ENCODE data around the gene PARP15. TPM values are rescaled to one million over a fixed set of nuclear protein-coding genes. Genes with fewer than 3 reads are reported as not detected.
A peak's percentile ranks its signal among the peaks of the same experiment; 100 is the strongest.
"Not testable (repeated sequence)": the region's sequence is repeated elsewhere in the genome, so short reads cannot be mapped to it uniquely, and the experiment has no call there.

PARP15 gene
- total RNA-seq, 1 experiment from 2014 or later, result 0.12 TPM

DNA sequence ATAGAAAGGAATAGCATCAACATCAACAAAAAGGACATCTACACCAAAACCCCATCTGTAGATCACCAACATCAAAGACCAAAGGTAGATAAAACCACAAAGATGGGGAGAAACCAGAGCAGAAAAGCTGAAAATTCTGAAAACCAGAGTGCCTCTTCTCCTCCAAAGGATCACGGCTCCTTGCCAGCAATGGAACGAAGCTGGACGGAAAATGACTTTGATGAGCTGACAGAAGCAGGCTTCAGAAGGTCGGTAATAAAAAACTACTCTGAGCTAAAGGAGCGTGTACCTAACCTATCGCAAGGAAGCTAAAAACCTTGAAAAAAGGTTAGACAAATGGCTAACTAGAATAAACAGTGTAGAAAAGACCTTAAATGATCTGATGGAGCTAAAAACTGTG is 74.5 kb downstream of the PARP15 start:
- BruUV-seq (replicated peaks); intact Hi-C loops (cut with micrococcal nuclease); RAD21 ChIA-PET (ENCODE audit: low non-redundant PET in 1 of 2, low total read pairs in 2 of 2, uncharacterized antibody in 2 of 2, unreplicated experiment in 2 of 2): not testable (repeated sequence)

DNA sequence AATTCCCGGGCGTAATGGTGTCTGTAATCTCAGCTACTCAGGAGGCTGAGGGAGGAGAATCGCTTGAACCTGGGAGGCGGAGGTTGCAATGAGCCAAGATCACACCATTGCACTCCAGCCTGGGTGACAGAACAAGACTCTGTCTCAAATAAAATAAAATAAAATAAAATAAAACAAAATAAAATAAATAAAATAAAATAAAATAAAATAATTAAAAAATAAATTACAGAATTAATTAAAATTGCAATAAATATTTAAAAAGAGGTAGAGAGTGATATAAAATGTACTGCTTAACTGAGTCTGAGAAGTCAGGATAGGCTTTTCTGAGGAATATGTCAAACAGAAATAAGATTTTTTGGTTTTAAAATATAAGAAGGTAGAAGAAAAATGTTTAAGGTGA is 80.9 kb downstream of the PARP15 start:
- H3K36me3 ChIP-seq (ENCODE audit: control insufficient read depth in 1 of 2, insufficient read depth in 2 of 2, low read length in 2 of 2); H4K20me1 ChIP-seq (ENCODE audit: insufficient read depth); POLR2A ChIA-PET; CTCF ChIA-PET; DNase-seq (ENCODE audit: low read depth, low spot score); H3K4me1 ChIP-seq (ENCODE audit: control insufficient read depth in 1 of 2, insufficient read depth in 2 of 2, low read length in 2 of 2); RAD21 ChIA-PET (ENCODE audit: low non-redundant PET in 1 of 2, low total read pairs in 2 of 2, uncharacterized antibody in 2 of 2, unreplicated experiment in 2 of 2); H3K9me3 ChIP-seq (ENCODE audit: control insufficient read depth in 1 of 2, insufficient read depth in 1 of 2, low read depth in 1 of 2, low read length in 2 of 2); intact Hi-C loops (cut with micrococcal nuclease); H3K4me3 ChIP-seq (replicated peaks in 1 of 2; ENCODE audit: low read depth in 1 of 2, low read length in 2 of 2); H3K27ac ChIP-seq (ENCODE audit: low read depth, low read length); H3K27me3 ChIP-seq (ENCODE audit: insufficient read depth, low read length); H3K79me2 ChIP-seq (ENCODE audit: insufficient read depth, low read length); ATAC-seq; BruUV-seq (replicated peaks); H3K4me2 ChIP-seq (ENCODE audit: low read length); H3K9ac ChIP-seq (ENCODE audit: low read length); H3K9me2 ChIP-seq (ENCODE audit: insufficient read depth): not testable (repeated sequence)
- H2AFZ ChIP-seq (ENCODE audit: low read depth, low read length, poor library complexity, severe bottlenecking), result peak overlapping the region; percentile 51

More for the DNA sequence above, 74.5 kb downstream of the PARP15 start:
- H3K4me2 ChIP-seq (ENCODE audit: low read length); H3K9ac ChIP-seq (ENCODE audit: low read length); H3K9me3 ChIP-seq (ENCODE audit: control insufficient read depth in 1 of 2, insufficient read depth in 1 of 2, low read depth in 1 of 2, low read length in 2 of 2); CTCF ChIA-PET; DNase-seq (ENCODE audit: low read depth, low spot score); H2AFZ ChIP-seq (ENCODE audit: low read depth, low read length, poor library complexity, severe bottlenecking); H3K4me3 ChIP-seq (replicated peaks in 1 of 2; ENCODE audit: low read depth in 1 of 2, low read length in 2 of 2); H3K79me2 ChIP-seq (ENCODE audit: insufficient read depth, low read length); POLR2A ChIA-PET; ATAC-seq; H3K27me3 ChIP-seq (ENCODE audit: insufficient read depth, low read length); H3K4me1 ChIP-seq (ENCODE audit: control insufficient read depth in 1 of 2, insufficient read depth in 2 of 2, low read length in 2 of 2); H3K27ac ChIP-seq (ENCODE audit: low read depth, low read length); H3K9me2 ChIP-seq (ENCODE audit: insufficient read depth); H3K36me3 ChIP-seq (ENCODE audit: control insufficient read depth in 1 of 2, insufficient read depth in 2 of 2, low read length in 2 of 2); H4K20me1 ChIP-seq (ENCODE audit: insufficient read depth): not testable (repeated sequence)

DNA sequence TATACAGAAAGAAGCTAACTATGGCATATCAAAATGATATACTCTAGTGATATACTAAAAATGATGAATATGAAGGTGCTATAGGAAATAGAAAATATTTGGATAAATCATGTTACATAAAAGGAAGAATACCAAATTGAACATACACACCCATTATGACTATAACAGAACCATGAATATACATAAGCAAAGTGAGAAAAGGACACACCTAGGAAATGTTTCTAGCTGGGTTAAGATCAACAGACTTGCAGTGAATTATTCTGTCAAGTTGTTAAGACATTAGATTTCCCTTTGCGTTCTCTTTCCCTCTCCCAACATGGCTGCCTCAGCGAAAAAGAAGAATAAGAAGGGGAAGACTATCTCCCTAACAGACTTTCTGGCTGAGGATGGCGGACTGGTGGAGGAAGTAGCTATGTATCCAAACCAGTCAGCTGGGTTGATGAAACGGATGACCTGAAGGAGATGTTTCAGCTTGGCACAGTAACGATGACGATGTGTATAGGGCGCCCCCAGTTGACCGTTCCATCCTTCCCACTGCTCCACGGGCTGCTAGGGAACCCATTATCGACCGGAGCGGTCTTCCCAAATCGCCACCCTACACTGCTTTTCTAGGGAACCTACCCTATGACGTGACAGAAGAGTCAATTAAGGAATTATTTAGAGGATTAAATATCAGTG is 83.0 kb downstream of the PARP15 start:
- peaks cover 0 to 7% of the 10 kb centered on the region in 2 experiments; a peak in 1 of 4 replicates for H3K9me3 ChIP-seq (ENCODE audit: control insufficient read depth in 1 of 2, insufficient read depth in 1 of 2, low read depth in 1 of 2, low read length in 2 of 2)
- H3K4me2 ChIP-seq (ENCODE audit: low read length), result no peak overlapping the region
- RAD21 ChIA-PET (ENCODE audit: low non-redundant PET in 1 of 2, low total read pairs in 2 of 2, uncharacterized antibody in 2 of 2, unreplicated experiment in 2 of 2), result no interaction called here
- no peak overlapping the region for H3K27ac ChIP-seq (ENCODE audit: low read depth, low read length)
- intact Hi-C loops (cut with micrococcal nuclease), result no loop called here
- no peak overlapping the region for H2AFZ ChIP-seq (ENCODE audit: low read depth, low read length, poor library complexity, severe bottlenecking)
- ATAC-seq, result no peak
- CTCF ChIA-PET, result no interaction called here
- DNase-seq (ENCODE audit: low read depth, low spot score), result no peak
- no peaks in the 10 kb centered on the region for H4K20me1 ChIP-seq (ENCODE audit: insufficient read depth)
- H3K36me3 ChIP-seq (ENCODE audit: control insufficient read depth in 1 of 2, insufficient read depth in 2 of 2, low read length in 2 of 2), result no peaks in the 10 kb centered on the region
- 0 out of 4 replicates have a peak, but pooled peaks cover 0 to 4% of the 10 kb centered on the region in 2 experiments for H3K4me1 ChIP-seq (ENCODE audit: control insufficient read depth in 1 of 2, insufficient read depth in 2 of 2, low read length in 2 of 2)
- no peak overlapping the region for H3K4me3 ChIP-seq (replicated peaks in 1 of 2; ENCODE audit: low read depth in 1 of 2, low read length in 2 of 2)
- POLR2A ChIA-PET, result no interaction called here
- no peaks in the 10 kb centered on the region for H3K27me3 ChIP-seq (ENCODE audit: insufficient read depth, low read length)
- BruUV-seq (replicated peaks), result no TSS peak
- H3K9ac ChIP-seq (ENCODE audit: low read length), result no peak overlapping the region
- H3K9me2 ChIP-seq (ENCODE audit: insufficient read depth), result no peaks in the 10 kb centered on the region
- H3K79me2 ChIP-seq (ENCODE audit: insufficient read depth, low read length), result no peaks in the 10 kb centered on the region
- TF ChIP-seq CEBPB (IDR thresholded peaks at IDR 0.05; ENCODE audit: low read depth), result no peak
- TF ChIP-seq, protein P1, sequence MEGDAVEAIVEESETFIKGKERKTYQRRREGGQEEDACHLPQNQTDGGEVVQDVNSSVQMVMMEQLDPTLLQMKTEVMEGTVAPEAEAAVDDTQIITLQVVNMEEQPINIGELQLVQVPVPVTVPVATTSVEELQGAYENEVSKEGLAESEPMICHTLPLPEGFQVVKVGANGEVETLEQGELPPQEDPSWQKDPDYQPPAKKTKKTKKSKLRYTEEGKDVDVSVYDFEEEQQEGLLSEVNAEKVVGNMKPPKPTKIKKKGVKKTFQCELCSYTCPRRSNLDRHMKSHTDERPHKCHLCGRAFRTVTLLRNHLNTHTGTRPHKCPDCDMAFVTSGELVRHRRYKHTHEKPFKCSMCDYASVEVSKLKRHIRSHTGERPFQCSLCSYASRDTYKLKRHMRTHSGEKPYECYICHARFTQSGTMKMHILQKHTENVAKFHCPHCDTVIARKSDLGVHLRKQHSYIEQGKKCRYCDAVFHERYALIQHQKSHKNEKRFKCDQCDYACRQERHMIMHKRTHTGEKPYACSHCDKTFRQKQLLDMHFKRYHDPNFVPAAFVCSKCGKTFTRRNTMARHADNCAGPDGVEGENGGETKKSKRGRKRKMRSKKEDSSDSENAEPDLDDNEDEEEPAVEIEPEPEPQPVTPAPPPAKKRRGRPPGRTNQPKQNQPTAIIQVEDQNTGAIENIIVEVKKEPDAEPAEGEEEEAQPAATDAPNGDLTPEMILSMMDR (IDR thresholded peaks at IDR 0.05 in 2 of 3, conservative IDR thresholded peaks at IDR 0.05 in 1 of 3; ENCODE audit: borderline replicate concordance in 1 of 3, insufficient read depth in 1 of 3, low read depth in 2 of 3, low read length in 2 of 3), result no peak
- TF ChIP-seq SP1 (IDR thresholded peaks at IDR 0.05; ENCODE audit: low read depth), result no peak
- TF ChIP-seq, protein P2, sequence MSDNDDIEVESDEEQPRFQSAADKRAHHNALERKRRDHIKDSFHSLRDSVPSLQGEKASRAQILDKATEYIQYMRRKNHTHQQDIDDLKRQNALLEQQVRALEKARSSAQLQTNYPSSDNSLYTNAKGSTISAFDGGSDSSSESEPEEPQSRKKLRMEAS (IDR thresholded peaks at IDR 0.05), result no peak
- TF ChIP-seq TCF7L2 (IDR thresholded peaks at IDR 0.05; ENCODE audit: borderline replicate concordance, extremely low read depth, insufficient read depth, insufficient read length), result no peak
- no peak for TF ChIP-seq SRF (IDR thresholded peaks at IDR 0.05; ENCODE audit: low read depth)
